OCI-LY7 (cell line): Measurements from ENCODE around the gene FBRSL1. TPM values are rescaled to one million over a fixed set of nuclear protein-coding genes. Genes with fewer than 3 reads are reported as not detected.

Source experiments
- BruUV-seq: library from RNA; stranded (reverse); fragments of 400-500 nt; replicated peaks from 2 replicates; lab custom pipeline; 2021; lab: Mats Ljungman, UMichigan
- CTCF ChIA-PET: fragments of 300-600 bp; sonication (Branson Sonifier 250); formaldehyde crosslinking; loops from one replicate; lab custom pipeline; 2022; ENCODE audit warnings: antibody characterized with exemption; ENCODE audit not compliant: unreplicated experiment; lab: Charles Lee
- POLR2A ChIA-PET: fragments of 300-600 bp; sonication (Branson Sonifier 250); formaldehyde crosslinking; loops from one replicate; lab custom pipeline; 2022; ENCODE audit warnings: antibody characterized with exemption; lab: Charles Lee
- DNase-seq: peaks from one replicate; pipeline ENCODE4 v3.0.0-alpha.2; 2015; ENCODE audit warnings: low spot score
- H2AFZ ChIP-seq: fragments of 200-600 bp; sonication (generic), shearing (Covaris generic); 2 replicates; pipeline ENCODE4 v1.6.1; 2014; ENCODE audit warnings: mild to moderate bottlenecking, antibody characterized with exemption, low read length, moderate library complexity
- H3K27ac ChIP-seq: fragments of 200-600 bp; sonication (generic); 2 replicates; pipeline ENCODE4 v1.5.1; 2014; ENCODE audit warnings: mixed run types, low read depth, mild to moderate bottlenecking, moderate library complexity, low read length, inconsistent platforms; ENCODE audit not compliant: poor library complexity, severe bottlenecking
- H3K36me3 ChIP-seq: fragments of 200-600 bp; sonication (generic); 2 replicates; pipeline ENCODE4 v1.6.1; 2014; ENCODE audit warnings: mild to moderate bottlenecking, antibody characterized with exemption, low read length, moderate library complexity, mixed read lengths; ENCODE audit not compliant: insufficient read depth
- H3K4me1 ChIP-seq: fragments of 200-600 bp; sonication (generic); 2 replicates; pipeline ENCODE4 v1.5.1; 2014; ENCODE audit warnings: mild to moderate bottlenecking, low read length; ENCODE audit not compliant: insufficient read depth, poor library complexity, severe bottlenecking
- H3K4me2 ChIP-seq: fragments of 200-600 bp; sonication (generic); 2 replicates; pipeline ENCODE4 v1.6.1; 2014; ENCODE audit warnings: mild to moderate bottlenecking, low read length
- H3K4me3 ChIP-seq: fragments of 200-600 bp; sonication (generic); 2 replicates; pipeline ENCODE4 v1.5.1; 2014; ENCODE audit warnings: mild to moderate bottlenecking, low read depth, low read length; ENCODE audit not compliant: poor library complexity, severe bottlenecking
- H3K79me2 ChIP-seq: fragments of 200-600 bp; sonication (generic); 2 replicates; pipeline ENCODE4 v1.6.1; 2016; ENCODE audit warnings: low read depth, mild to moderate bottlenecking, low read length, moderate library complexity, mixed read lengths; ENCODE audit not compliant: insufficient read depth
- H3K9me2 ChIP-seq: fragments of 200-600 bp; sonication (generic); 2 replicates; pipeline ENCODE4 v1.6.1; 2016; ENCODE audit warnings: mild to moderate bottlenecking, low read length, mixed read lengths; ENCODE audit not compliant: insufficient read depth
- H3K9me3 ChIP-seq: fragments of 200-600 bp; sonication (generic); 2 replicates; pipeline ENCODE4 v1.6.1; 2014; ENCODE audit warnings: mild to moderate bottlenecking, mixed run types, low read length, mixed read lengths
- H4K20me1 ChIP-seq: fragments of 200-600 bp; sonication (generic); 2 replicates; pipeline ENCODE4 v1.6.1; 2014; ENCODE audit warnings: mild to moderate bottlenecking, antibody characterized with exemption, low read length, moderate library complexity, mixed read lengths; ENCODE audit not compliant: insufficient read depth
- CTCF ChIP-seq: fragments of 200-600 bp; sonication (generic); conservative IDR thresholded peaks from 2 replicates; pipeline ENCODE4 v1.5.1; 2014; ENCODE audit warnings: mild to moderate bottlenecking, antibody characterized with exemption, low read length, moderate library complexity, mixed read lengths
- EZH2phosphoT487 ChIP-seq: fragments of 200-600 bp; sonication (generic); IDR thresholded peaks from 2 replicates; pipeline ENCODE4 v1.6.1; 2018; ENCODE audit warnings: low read depth, borderline replicate concordance, mild to moderate bottlenecking, mixed run types, antibody characterized with exemption, low read length, moderate library complexity, mixed read lengths
- intact Hi-C: fragments of 100-400 bp; cut with micrococcal nuclease; formaldehyde crosslinking; loops from one replicate; pipeline ENCODE4 v1.10.0; 2022; ENCODE audit not compliant: unreplicated experiment
- total RNA-seq, 2 experiments: library from RNA; depleted of rRNA in 1 of 2; stranded (reverse); fragments of >200 nt in 1 of 2; shearing (Covaris generic) in 1 of 2; gene quantifications; 2 replicates each; pipeline ENCODE4 v1.2.3, GENCODE V29; 2014 to 2022

Gene FBRSL1
- total RNA-seq, 2 experiments from 2014 or later: 24.6 to 87.8 TPM

DNA sequence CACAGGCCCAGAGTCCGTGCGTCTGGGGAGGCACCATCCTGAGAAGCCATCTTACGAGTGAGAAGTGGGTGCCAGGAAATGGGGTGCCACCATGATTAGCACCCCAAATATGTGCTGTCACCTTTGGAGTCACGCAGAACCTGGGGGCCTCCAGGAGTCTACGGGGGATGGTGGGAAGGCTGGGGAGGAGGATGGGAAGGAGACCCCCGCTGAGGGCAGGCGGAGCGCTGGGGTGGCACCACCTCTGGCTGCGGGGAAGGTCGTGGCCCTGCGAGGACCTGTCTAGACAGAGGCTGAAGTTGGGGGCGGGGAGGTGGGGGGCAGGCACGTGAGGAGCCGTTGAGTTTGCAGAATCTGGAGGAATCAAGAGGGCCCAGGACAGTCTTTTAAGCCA lies 42.6 kb upstream of the FBRSL1 start:
- POLR2A ChIA-PET: interaction anchor here (0.7 to 1.1 kb wide), 2 partner anchors 17 to 113 kb away, joined by 3 read pairs; no protein-coding TSS in a partner anchor
- H3K4me2 ChIP-seq: no peak overlapping the region
- intact Hi-C loops: no loop called here
- CTCF ChIA-PET: no interaction called here
- no peak for DNase-seq
- H3K4me3 ChIP-seq: no peak overlapping the region
- TF ChIP-seq CTCF: no peak
- no peak for TF ChIP-seq EZH2phosphoT487
- no peak overlapping the region for H2AFZ ChIP-seq
- no peaks in the 10 kb centered on the region for H3K36me3 ChIP-seq
- no peak overlapping the region for H3K27ac ChIP-seq
- H3K79me2 ChIP-seq: no peaks in the 10 kb centered on the region
- BruUV-seq: no TSS peak
- H3K4me1 ChIP-seq: peaks cover 18% of the 10 kb centered on the region
- no peaks in the 10 kb centered on the region for H3K9me2 ChIP-seq
- no peaks in the 10 kb centered on the region for H3K9me3 ChIP-seq
- no peaks in the 10 kb centered on the region for H4K20me1 ChIP-seq

DNA sequence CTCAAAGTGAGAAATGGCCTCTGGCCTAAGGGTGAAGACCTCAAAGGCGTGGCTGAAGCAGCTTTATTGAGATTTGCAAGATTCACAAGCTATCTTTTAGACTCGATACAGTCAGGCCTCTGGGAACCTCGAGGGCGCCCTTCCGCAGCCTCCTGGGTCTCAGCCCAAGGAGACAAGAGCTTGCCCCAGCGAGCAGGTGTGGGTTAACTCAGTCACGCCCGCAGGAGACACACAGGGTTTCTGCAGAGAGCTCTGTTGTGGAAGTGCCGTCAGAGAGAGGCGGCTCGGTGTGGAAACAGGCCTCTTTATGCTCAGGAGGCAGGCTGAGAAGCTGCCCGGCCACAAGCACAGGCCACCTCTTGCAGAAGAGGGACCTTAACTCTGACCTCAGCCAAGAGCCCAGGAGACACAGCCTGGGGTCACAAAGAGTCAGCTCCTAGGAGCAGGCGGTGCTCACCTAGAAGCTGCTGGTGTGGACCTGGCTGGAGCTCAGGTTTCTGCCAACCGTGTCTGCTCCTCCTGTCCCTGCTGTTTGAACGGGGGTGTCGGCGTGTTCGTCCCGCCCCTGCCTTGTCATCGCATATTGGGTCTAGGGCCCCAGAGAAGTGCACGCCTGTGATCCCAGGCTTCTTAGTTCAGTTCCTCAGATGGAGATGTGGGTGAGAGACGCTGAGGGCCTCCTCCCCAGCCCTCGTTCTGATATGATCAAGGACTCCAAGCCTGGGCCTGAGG lies 42.1 kb upstream of the FBRSL1 start:
- Histone ChIP-seq H3K4me3 (no peak overlapping the region), H3K27ac (no peak overlapping the region), H2AFZ (no peak overlapping the region), H3K79me2 (no peaks in the 10 kb centered on the region), H3K4me2 (no peak overlapping the region), H3K4me1 (peaks cover 18% of the 10 kb centered on the region), H3K9me2 (no peaks in the 10 kb centered on the region), H3K36me3 (no peaks in the 10 kb centered on the region), H3K9me3 (no peaks in the 10 kb centered on the region), H4K20me1 (no peaks in the 10 kb centered on the region)
- intact Hi-C loops: no loop called here
- no TSS peak for BruUV-seq
- CTCF ChIA-PET: no interaction called here
- POLR2A ChIA-PET: interaction anchor here (1.1 kb wide), 1 partner anchor 18 kb away, joined by 3 read pairs; no protein-coding TSS in a partner anchor
- TF ChIP-seq CTCF: no peak
- no peak for TF ChIP-seq EZH2phosphoT487
- no peak for DNase-seq

GRCh38 chr12:132448463-132448820 lies 41.5 kb upstream of the FBRSL1 start:
- no peaks in the 10 kb centered on the region for H3K79me2 ChIP-seq
- no peak overlapping the region for H3K27ac ChIP-seq
- H3K4me1 ChIP-seq: peaks cover 18% of the 10 kb centered on the region
- no peak for DNase-seq
- intact Hi-C loops: no loop called here
- no peaks in the 10 kb centered on the region for H4K20me1 ChIP-seq
- no peak overlapping the region for H3K4me3 ChIP-seq
- no peak overlapping the region for H3K4me2 ChIP-seq
- no peak overlapping the region for H2AFZ ChIP-seq
- POLR2A ChIA-PET: interaction anchor here (1.1 kb wide), 1 partner anchor 19 kb away, joined by 3 read pairs; no protein-coding TSS in a partner anchor
- no TSS peak for BruUV-seq
- H3K36me3 ChIP-seq: no peaks in the 10 kb centered on the region
- no peaks in the 10 kb centered on the region for H3K9me2 ChIP-seq
- CTCF ChIA-PET: no interaction called here
- TF ChIP-seq CTCF (no peak), EZH2phosphoT487 (no peak)
- H3K9me3 ChIP-seq: no peaks in the 10 kb centered on the region
